NCI-H82 (cell line): Measurements from ENCODE around the gene SCLY.

Source experiments
- DNase-seq: peaks from one replicate; lab custom pipeline; 2025; lab: John Stamatoyannopoulos, UW

The SCLY gene

DNA sequence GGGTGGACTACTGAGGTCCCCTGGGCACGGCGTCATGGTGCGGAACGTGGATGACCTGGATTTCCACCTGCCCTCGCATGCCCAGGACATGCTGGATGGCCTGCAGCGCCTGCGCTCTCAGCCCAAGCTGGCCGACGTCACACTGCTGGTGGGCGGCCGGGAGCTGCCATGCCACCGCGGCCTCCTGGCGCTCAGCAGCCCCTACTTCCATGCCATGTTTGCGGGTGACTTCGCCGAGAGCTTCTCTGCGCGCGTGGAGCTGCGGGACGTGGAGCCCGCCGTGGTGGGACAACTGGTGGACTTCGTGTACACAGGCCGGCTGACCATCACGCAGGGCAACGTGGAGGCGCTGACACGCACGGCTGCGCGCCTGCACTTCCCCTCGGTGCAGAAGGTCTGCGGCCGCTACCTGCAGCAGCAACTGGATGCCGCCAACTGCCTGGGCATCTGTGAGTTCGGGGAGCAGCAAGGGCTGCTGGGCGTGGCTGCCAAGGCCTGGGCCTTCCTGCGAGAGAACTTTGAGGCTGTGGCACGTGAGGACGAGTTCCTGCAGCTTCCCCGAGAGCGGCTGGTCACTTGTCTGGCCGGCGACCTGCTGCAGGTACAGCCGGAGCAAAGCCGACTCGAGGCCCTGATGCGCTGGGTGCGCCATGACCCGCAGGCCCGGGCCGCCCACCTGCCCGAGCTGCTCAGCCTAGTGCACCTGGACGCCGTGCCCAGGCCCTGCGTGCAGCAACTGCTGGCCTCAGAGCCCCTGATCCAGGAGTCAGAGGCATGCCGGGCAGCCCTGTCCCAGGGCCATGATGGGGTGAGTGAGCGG lies 80.1 kb downstream of the SCLY start:
- no peak for DNase-seq

DNA sequence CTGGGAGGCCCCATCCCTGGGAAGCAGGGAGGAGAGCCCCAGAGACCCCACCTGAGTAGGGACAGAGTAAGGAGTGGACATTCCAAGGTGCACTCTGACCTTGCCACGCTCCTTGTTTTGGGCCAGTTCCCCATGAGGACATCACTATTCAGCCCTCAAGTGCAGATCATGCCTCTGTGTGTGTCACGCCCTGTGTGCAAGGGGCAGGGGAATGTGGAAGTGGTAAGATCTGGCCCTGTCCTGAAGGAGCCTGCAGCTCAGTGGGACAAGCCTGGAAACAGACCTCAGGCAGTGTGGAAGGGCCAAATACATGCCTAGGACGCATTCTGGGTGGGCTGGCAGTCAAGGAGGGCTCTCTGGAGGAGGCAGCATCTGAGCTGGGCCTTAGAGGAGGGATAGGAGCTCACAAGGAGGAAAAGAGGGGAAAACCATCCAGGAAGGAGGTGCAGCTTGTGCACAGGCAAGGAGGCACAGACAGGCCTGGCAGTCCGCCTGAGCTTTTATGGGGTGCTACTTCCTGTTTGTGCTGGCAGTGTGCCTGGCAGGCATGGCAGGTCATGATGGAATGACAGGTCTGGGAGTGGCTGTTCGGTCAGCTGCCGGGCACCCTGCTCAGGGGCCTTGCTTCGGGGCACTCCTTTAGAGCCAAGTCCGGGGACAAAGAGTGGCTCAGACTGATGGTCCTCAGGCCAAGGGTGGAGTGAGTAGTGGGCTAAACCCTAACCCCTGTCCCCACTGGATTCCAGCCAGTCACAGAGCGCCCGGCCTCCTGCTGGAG lies 80.9 kb downstream of the SCLY start:
- no peak for DNase-seq

DNA sequence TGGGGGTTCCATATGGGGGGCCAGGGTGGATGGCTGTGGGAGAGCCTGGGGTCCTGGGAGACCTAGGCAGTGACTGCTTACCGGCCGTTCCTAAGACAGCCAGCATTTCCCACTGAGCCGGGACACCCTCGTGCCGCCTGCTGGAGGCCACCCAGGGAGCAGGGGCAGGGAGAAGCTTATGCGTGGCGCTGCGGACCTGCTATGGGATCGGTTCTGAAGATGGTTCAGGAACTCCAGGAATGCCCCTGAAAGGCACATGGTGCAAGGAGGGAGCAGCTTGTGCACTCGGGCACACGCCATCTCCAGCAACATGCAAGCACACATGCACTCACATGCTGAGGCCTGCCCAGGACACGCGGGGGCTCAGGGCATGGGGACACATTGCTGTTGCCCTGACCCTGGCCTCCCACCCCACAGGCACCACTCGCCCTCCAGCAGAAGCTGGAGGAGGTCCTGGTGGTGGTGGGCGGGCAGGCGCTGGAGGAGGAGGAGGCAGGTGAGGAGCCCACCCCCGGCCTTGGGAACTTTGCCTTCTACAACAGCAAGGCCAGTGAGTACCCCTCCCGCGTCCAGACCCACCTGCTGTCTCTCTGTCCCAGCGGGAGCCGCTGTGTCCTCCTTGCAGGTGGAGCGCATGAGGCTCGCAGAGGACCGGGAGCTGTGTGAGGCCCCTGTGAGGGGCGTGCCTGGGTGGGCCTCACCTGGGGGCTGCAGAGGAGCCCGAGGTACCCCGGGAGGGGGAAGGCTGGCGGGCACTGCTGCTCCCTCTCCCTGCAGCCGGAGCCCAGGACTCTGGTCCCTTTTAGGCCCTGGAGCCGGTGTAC lies 81.8 kb downstream of the SCLY start:
- no peak for DNase-seq

DNA sequence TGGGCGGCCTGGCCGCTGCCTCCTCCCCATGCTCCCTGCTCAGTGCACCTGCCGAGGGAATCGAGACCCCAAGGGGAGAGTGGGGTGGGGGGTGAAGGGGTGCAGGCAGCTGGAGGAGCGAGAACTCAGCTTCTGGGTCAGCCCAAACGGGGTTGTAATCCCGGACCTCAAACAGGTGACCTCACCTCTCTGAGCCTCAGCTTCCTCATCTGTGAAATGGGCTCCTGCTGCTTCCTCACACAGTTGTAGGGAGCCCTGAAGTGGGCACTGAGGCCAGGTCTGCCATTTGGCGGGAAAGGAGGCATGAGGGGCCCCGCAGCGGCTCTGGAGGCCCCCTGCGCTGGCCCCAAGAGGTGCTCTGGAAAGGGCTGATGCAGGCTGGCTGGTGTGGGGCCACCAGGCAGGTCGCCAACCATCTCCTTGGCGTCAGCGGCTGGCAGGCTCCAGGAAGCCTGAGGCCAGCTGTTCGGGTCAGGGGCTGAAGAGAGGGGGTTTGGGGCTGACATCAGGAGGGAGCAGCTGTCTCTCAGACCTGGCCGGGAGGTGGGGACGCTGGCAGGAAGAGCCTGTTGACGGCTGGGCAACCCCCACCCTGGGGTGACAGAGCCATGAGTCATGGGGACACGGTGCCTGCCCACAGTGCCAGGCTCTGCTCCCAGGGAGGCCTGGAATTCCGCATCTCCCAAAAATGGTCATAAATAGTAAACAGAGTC lies 82.6 kb downstream of the SCLY start:
- peak; percentile 47 for DNase-seq

DNA sequence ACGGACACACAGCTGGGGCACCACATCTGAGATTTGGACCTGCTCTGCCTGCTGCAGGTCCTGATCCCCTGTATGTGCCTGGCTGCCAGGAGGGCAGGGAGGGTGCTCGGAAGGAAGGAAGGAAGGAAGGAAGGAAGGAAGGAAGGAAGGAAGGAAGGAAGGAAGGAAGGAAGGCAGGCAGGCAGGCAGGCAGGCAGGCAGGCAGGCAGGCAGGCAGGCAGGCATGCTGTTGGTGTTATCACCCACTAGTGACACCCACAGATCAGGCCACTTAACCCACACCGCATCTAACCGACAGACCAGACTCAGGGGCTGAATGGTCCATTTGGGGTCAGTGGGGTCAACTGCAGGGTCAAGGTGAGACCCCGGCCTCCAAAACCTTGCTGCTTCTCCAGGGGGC lies 83.5 kb downstream of the SCLY start:
- no peak for DNase-seq

DNA sequence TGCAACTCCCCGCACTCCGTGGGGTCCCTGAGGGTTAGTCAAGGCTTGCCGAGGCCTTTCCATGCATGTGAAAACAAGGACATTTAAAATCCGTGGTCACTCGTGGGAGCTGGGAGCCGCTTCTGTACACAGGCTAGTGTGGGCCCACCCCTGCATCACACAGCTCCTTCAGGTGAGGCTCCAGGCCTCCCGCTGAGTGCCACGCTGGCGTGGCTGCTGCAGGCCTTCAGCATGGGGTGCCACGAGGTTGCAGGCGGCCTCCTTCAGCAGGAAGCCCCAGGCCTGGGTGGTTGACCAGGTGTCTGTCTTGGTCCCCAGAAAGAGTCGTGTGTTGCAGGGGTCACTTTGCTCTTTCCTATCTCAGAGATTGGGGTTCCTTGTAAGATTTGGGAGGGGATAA lies 84.2 kb downstream of the SCLY start:
- no peak for DNase-seq

DNA sequence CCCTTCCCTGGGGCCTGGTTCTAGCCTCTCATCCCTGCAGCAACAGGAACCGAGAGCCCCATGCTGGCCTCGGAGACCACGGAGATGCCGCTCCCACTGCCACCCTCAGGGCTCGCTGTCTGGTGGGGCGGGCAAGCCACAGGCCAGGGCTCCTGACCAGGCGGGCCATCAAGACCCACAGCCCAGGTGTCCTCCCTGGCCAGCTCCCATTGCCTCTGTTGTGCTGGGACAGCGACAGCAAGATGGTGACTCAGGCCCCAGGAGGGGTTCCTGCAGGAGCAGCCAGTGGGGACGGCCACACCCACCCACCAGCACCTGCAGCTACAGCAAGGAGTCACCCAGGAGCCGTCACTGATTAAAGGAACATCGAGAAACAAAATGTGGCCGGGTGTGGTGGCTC lies 85.0 kb downstream of the SCLY start:
- no peak for DNase-seq

DNA sequence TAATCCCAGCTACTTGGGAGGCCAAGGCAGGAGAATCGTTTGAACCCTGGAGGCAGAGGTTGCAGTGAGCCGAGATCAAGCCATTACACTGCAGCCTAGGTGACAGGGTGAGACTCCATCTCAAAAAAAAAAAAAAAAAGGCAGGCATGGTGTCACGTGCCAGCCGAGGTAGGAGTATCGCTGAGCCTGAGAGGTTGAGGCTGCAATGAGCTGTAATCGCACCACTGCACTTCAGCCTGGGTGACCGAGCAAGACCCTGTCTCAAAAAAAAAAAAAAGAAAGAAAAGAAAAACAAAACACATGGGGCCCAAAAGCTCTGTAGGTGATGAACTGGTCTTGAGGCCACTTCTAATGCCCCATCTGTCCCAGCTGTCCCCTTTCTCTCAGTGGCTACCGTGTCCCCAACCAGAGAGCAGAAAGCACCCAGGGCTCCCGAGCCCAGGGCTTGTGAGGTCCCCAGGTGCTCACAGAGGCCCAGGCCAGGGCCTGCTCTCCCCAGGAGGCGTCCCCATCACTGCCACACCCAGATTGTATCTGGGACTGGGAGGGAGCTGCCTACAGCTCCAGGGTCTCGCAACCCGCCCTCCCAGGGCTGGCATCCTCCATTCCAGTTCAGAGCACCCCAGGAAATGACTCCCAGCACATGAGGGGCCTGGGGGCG lies 86.2 kb downstream of the SCLY start:
- DNase-seq, result no peak

DNA sequence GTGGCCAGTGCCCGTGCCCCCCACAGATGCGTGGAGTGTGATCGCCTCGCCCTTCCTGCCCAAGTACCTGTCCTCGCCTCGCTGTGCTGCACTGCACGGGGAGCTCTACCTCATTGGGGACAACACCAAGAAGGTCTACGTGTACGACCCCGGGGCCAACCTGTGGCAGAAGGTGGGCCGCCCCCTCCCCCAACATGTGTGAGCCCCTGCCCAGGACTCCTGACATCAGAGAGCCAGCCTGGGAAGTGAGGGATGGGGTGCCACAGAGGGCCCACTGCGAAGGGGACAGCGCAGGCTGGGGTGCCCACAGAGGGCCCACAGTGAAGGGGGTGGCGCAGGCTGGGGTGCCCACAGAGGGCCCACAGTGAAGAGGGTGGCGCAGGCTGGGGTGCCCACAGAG lies 88.2 kb downstream of the SCLY start:
- DNase-seq, result no peak
